Endothelial cell (in vitro differentiated cells): ENCODE measurements around the gene AIFM3. TPM values are rescaled to one million over a fixed set of nuclear protein-coding genes. Genes with fewer than 3 reads are reported as not detected.

Source experiments
- DNase-seq: peaks from one replicate; pipeline ENCODE4 v3.0.0; 2021; ENCODE audit warnings: low spot score
- H3K27ac Mint-ChIP-seq: one replicate; pipeline ENCODE4 v1.8.0; 2021; ENCODE audit warnings: mixed read lengths, inconsistent platforms; ENCODE audit not compliant: unreplicated experiment
- H3K27me3 Mint-ChIP-seq: one replicate; pipeline ENCODE4 v1.8.0; 2021; ENCODE audit warnings: mild to moderate bottlenecking, moderate library complexity, mixed read lengths, inconsistent platforms; ENCODE audit not compliant: unreplicated experiment
- H3K36me3 Mint-ChIP-seq: one replicate; pipeline ENCODE4 v1.8.0; 2021; ENCODE audit warnings: mild to moderate bottlenecking, low read depth, mixed read lengths, inconsistent platforms; ENCODE audit not compliant: unreplicated experiment
- H3K4me1 Mint-ChIP-seq: one replicate; pipeline ENCODE4 v1.8.0; 2021; ENCODE audit warnings: mild to moderate bottlenecking, mixed read lengths, inconsistent platforms; ENCODE audit not compliant: unreplicated experiment
- H3K4me3 Mint-ChIP-seq: one replicate; pipeline ENCODE4 v1.8.0; 2021; ENCODE audit warnings: mild to moderate bottlenecking, mixed read lengths, inconsistent platforms; ENCODE audit not compliant: unreplicated experiment
- H3K9me3 Mint-ChIP-seq: one replicate; pipeline ENCODE4 v1.8.0; 2021; ENCODE audit warnings: mixed read lengths, inconsistent platforms; ENCODE audit not compliant: unreplicated experiment
- CTCF ChIP-seq: fragments of 200-600 bp; sonication (generic); IDR thresholded peaks from one replicate; pipeline ENCODE4 v1.5.0; 2021; ENCODE audit warnings: antibody characterized with exemption; ENCODE audit not compliant: unreplicated experiment
- total RNA-seq: library from RNA; stranded (reverse); fragmentation: NEBNext Ultra II Directional; extraction: Animal tissue kit (Norgen Biotek cat#: 25700); gene quantifications from one replicate; pipeline ENCODE4 v1.2.1, GENCODE V29; 2021; ENCODE audit not compliant: unreplicated experiment

The AIFM3 gene
- total RNA-seq, 1 donor from 2014 or later: 0.15 TPM

- TF ChIP-seq CTCF: no peak
- Mint-ChIP-seq H3K36me3 (no peaks in the 10 kb centered on the region), H3K27ac (no peak overlapping the region), H3K4me3 (no peak overlapping the region), H3K27me3 (peaks cover 11% of the 10 kb centered on the region), H3K9me3 (no peaks in the 10 kb centered on the region), H3K4me1 (peaks cover 3% of the 10 kb centered on the region)
- DNase-seq: no peak
Measured at GRCh38 chr22:21030032-21030431, 63.0 kb downstream of the AIFM3 start.

Other genes starting within 250 kb of the AIFM3 start
- 0.18 TPM for gene SERPIND1, start 193.1 kb upstream of the AIFM3 start, total RNA-seq
- 65.3 TPM for gene PI4KA, start 108.4 kb upstream of the AIFM3 start, total RNA-seq
- 22.7 TPM for gene SNAP29, start 108.2 kb upstream of the AIFM3 start, total RNA-seq
- 59.1 TPM for gene CRKL, start 49.8 kb upstream of the AIFM3 start, total RNA-seq
- 113 TPM for gene LZTR1, start 15.0 kb downstream of the AIFM3 start, total RNA-seq
- gene THAP7, start 34.9 kb downstream of the AIFM3 start, total RNA-seq: 13.5 TPM
- gene P2RX6, start 47.9 kb downstream of the AIFM3 start, total RNA-seq: not detected
- not detected for gene SLC7A4, start 65.3 kb downstream of the AIFM3 start, total RNA-seq
- not detected for gene LRRC74B, start 78.7 kb downstream of the AIFM3 start, total RNA-seq